CD14-positive monocyte (primary cell): ENCODE results near the gene BEST2. TPM values are rescaled to one million over a fixed set of nuclear protein-coding genes. Genes with fewer than 3 reads are reported as not detected.

Experiments
- DNase-seq, 3 donors: peaks; one replicate each; pipeline ENCODE4 v3.0.0-alpha.2; 2011 to 2022
- H2AFZ ChIP-seq: 2 replicates; pipeline ENCODE4 v1.6.0; 2012; ENCODE audit warnings: mild to moderate bottlenecking, low read depth, low read length, inconsistent platforms; ENCODE audit not compliant: insufficient read depth, poor library complexity, severe bottlenecking
- H3K27ac ChIP-seq, 2 donors: 1 replicate in 1 of 2; 2 replicates in 1 of 2; pipeline ENCODE4 v1.5.1; 2012 to 2013; ENCODE audit warnings: low read length in 2 of 2, control low read depth in 1 of 2, inconsistent platforms in 1 of 2, low read depth in 1 of 2, mild to moderate bottlenecking in 1 of 2
- H3K27me3 ChIP-seq, 2 donors: one replicate each; pipeline versions ENCODE4 v1.6.0 to v1.6.1; 2011 to 2013; ENCODE audit warnings: low read length in 2 of 2; ENCODE audit not compliant: control insufficient read depth in 2 of 2, insufficient read depth in 2 of 2
- H3K36me3 ChIP-seq, 2 donors: replicated peaks in 1 of 2; 1 replicate in 1 of 2; 2 replicates in 1 of 2; pipeline versions ENCODE4 v1.5.1 to v1.6.1; 2012 to 2013; ENCODE audit warnings: low read length in 2 of 2, control low read depth in 1 of 2, inconsistent platforms in 1 of 2, mild to moderate bottlenecking in 1 of 2; ENCODE audit not compliant: insufficient read depth in 2 of 2, control insufficient read depth in 1 of 2
- H3K4me1 ChIP-seq, 2 donors: 1 replicate in 1 of 2; 2 replicates in 1 of 2; pipeline versions ENCODE4 v1.5.1 to v1.6.1; 2012 to 2013; ENCODE audit warnings: low read length in 2 of 2, control low read depth in 1 of 2, inconsistent platforms in 1 of 2, mild to moderate bottlenecking in 1 of 2, moderate library complexity in 1 of 2; ENCODE audit not compliant: insufficient read depth in 2 of 2, control insufficient read depth in 1 of 2
- H3K4me2 ChIP-seq: replicated peaks from 2 replicates; pipeline ENCODE3; 2012; ENCODE audit warnings: low read length, moderate library complexity, mild to moderate bottlenecking; ENCODE audit not compliant: poor library complexity, severe bottlenecking; ENCODE audit errors: extremely low read depth
- H3K4me3 ChIP-seq, 3 experiments: fragments of 200-600 bp in 1 of 3; sonication (generic) in 1 of 3; replicated peaks in 1 of 3; 1 replicate in 2 of 3; 2 replicates in 1 of 3; pipeline ENCODE4 v1.5.1; 2011 to 2013; ENCODE audit warnings: low read length in 3 of 3, mild to moderate bottlenecking in 3 of 3, control low read depth in 2 of 3, low read depth in 2 of 3, inconsistent platforms in 1 of 3, moderate library complexity in 1 of 3
- H3K79me2 ChIP-seq: 2 replicates; pipeline ENCODE4 v1.6.0; 2012; ENCODE audit warnings: mild to moderate bottlenecking, control low read depth, inconsistent platforms, low read length, moderate library complexity; ENCODE audit not compliant: insufficient read depth
- H3K9ac ChIP-seq: 2 replicates; pipeline ENCODE4 v1.6.0; 2017; ENCODE audit warnings: low read length, mild to moderate bottlenecking; ENCODE audit not compliant: insufficient read depth, poor library complexity, severe bottlenecking
- H3K9me3 ChIP-seq, 2 donors: replicated peaks in 1 of 2; 1 replicate in 1 of 2; 2 replicates in 1 of 2; pipeline versions ENCODE4 v1.5.1 to v1.6.1; 2012 to 2013; ENCODE audit warnings: low read length in 2 of 2, control low read depth in 1 of 2; ENCODE audit not compliant: control insufficient read depth in 1 of 2, insufficient read depth in 1 of 2
- H4K20me1 ChIP-seq: 2 replicates; pipeline ENCODE4 v1.6.0; 2012; ENCODE audit warnings: mild to moderate bottlenecking, low read length, control low read depth, moderate library complexity; ENCODE audit not compliant: insufficient read depth
- H3K27ac Mint-ChIP-seq, 7 donors: one replicate each; pipeline ENCODE4 v1.8.0; 2020; ENCODE audit warnings: mild to moderate bottlenecking in 7 of 7, mixed read lengths in 7 of 7, moderate library complexity in 6 of 7, inconsistent platforms in 2 of 7
- H3K27me3 Mint-ChIP-seq, 3 donors: one replicate each; pipeline ENCODE4 v1.8.0; 2021 to 2022; ENCODE audit warnings: low read depth in 3 of 3, mild to moderate bottlenecking in 3 of 3, mixed read lengths in 3 of 3, moderate library complexity in 3 of 3, inconsistent platforms in 1 of 3
- H3K36me3 Mint-ChIP-seq, 2 donors: one replicate each; pipeline ENCODE4 v1.8.0; 2020; ENCODE audit warnings: mixed read lengths in 2 of 2, inconsistent platforms in 1 of 2, mild to moderate bottlenecking in 1 of 2
- H3K4me1 Mint-ChIP-seq: one replicate; pipeline ENCODE4 v1.8.0; 2020; ENCODE audit warnings: mild to moderate bottlenecking, mixed read lengths
- H3K4me3 Mint-ChIP-seq, 2 donors: one replicate each; pipeline ENCODE4 v1.8.0; 2020; ENCODE audit warnings: mild to moderate bottlenecking in 2 of 2, mixed read lengths in 2 of 2, moderate library complexity in 1 of 2
- H3K9me3 Mint-ChIP-seq, 7 donors: one replicate each; pipeline ENCODE4 v1.8.0; 2020 to 2022; ENCODE audit warnings: mixed read lengths in 7 of 7, mild to moderate bottlenecking in 6 of 7, moderate library complexity in 6 of 7, inconsistent platforms in 2 of 7
- CTCF ChIP-seq: fragments of 200-600 bp; IDR thresholded peaks from one replicate; pipeline ENCODE4 v1.8.0; 2022; ENCODE audit warnings: antibody characterized with exemption, mild to moderate bottlenecking
- WGBS: methylation state at CpG from one replicate; pipeline ENCODE4 v1.1.5; 2013; ENCODE audit warnings: missing lambda C conversion rate; ENCODE audit not compliant: insufficient coverage; 5-methylcytosine and 5-hydroxymethylcytosine counted together
- intact Hi-C, 2 donors: fragments of 100-400 bp; cut with micrococcal nuclease; formaldehyde crosslinking; loops; one replicate each; pipeline versions ENCODE4 v1.15.0 to v1.15.1; 2023
- polyA plus RNA-seq, 3 donors: library from polyadenylated mRNA; depleted of rRNA in 1 of 3; unstranded in 2 of 3; stranded (reverse) in 1 of 3; fragments of 300-500 nt in 2 of 3; fragments of >200 nt in 1 of 3; fragmentation: Illumina TruSeq in 2 of 3; gene quantifications; 1 replicate in 2 of 3; 2 replicates in 1 of 3; pipeline ENCODE4 v1.2.3, GENCODE V29; 2012 to 2021

Gene BEST2
- polyA plus RNA-seq, 3 donors: not detected

- TF ChIP-seq CTCF: no peak
- H3K79me2 ChIP-seq: peaks cover 48% of the 10 kb centered on the region
- Mint-ChIP-seq H3K4me3 (peak overlapping the region; percentile 84 to 87), H3K36me3 (peaks cover 2 to 23% of the 10 kb centered on the region in 2 donors), H3K27me3 (peaks cover 0 to 4% (median 2%) of the 10 kb centered on the region in 3 donors), H3K4me1 (peaks cover 31% of the 10 kb centered on the region), H3K9me3 (peaks cover 0 to 9% (median 0%) of the 10 kb centered on the region in 7 donors), H3K27ac (peak overlapping the region; percentile 91 to 100 (median 95))
- peak overlapping the region; percentile 99 for H3K4me2 ChIP-seq
- peaks cover 0 to 1% of the 10 kb centered on the region in 2 donors for H3K27me3 ChIP-seq
- H3K36me3 ChIP-seq: no peaks in the 10 kb centered on the region
- H2AFZ ChIP-seq: no peak overlapping the region
- H3K27ac ChIP-seq: peak overlapping the region; percentile 95 to 100
- H3K9me3 ChIP-seq: no peaks in the 10 kb centered on the region
- H3K4me1 ChIP-seq: peaks cover 35 to 38% of the 10 kb centered on the region in 2 donors
- intact Hi-C loops: loop anchor here (2.0 to 10.0 kb wide), 7 partner anchors 16 to 357 kb away; partner anchors contain the start of genes CALR (in 1 of the 2), IER2 (in 1 of the 2), MAN2B1 (in 1 of the 2) and STX10 (in 1 of the 2)
- 95% methylated on average over 6 of the region's 9 CpGs for WGBS
- H3K4me3 ChIP-seq: peak overlapping the region in 2 of 3 experiments; percentile 86 to 100
- H3K9ac ChIP-seq: peak overlapping the region; percentile 27
- H4K20me1 ChIP-seq: peaks cover 46% of the 10 kb centered on the region
- peak in 1 of 3 donors; percentile 31 for DNase-seq
Measured at GRCh38 chr19:12794971-12795381, 43.4 kb downstream of the BEST2 start.

GRCh38 chr19:12796146-12797071 is 44.8 kb downstream of the BEST2 start:
- Histone ChIP-seq H3K9me3 (no peaks in the 10 kb centered on the region), H4K20me1 (peaks cover 45% of the 10 kb centered on the region), H3K4me2 (peak overlapping the region; percentile 73), H3K4me3 (peak overlapping the region; percentile 6 to 63 (median 31)), H3K9ac (peak overlapping the region; percentile 15), H3K79me2 (peaks cover 38% of the 10 kb centered on the region), H3K36me3 (no peaks in the 10 kb centered on the region), H2AFZ (no peak overlapping the region), H3K27ac (peak overlapping the region; percentile 71 to 82), H3K27me3 (peaks cover 0 to 15% of the 10 kb centered on the region in 2 donors), H3K4me1 (peaks cover 36 to 43% of the 10 kb centered on the region in 2 donors)
- peaks cover 34% of the 10 kb centered on the region for H3K4me1 Mint-ChIP-seq
- peak; percentile 80 to 84 (median 80) for DNase-seq
- H3K9me3 Mint-ChIP-seq: peaks cover 0 to 7% (median 5%) of the 10 kb centered on the region in 7 donors
- peak overlapping the region; percentile 93 to 100 (median 96) for H3K27ac Mint-ChIP-seq
- peaks cover 4 to 16% (median 11%) of the 10 kb centered on the region in 3 donors for H3K27me3 Mint-ChIP-seq
- peak overlapping the region; percentile 79 to 89 for H3K4me3 Mint-ChIP-seq
- peaks cover 5 to 27% of the 10 kb centered on the region in 2 donors for H3K36me3 Mint-ChIP-seq
- peak; percentile 95 for TF ChIP-seq CTCF
- 14% methylated on average over 9 of the region's 18 CpGs for WGBS
- intact Hi-C loops: loop anchor here (1.0 to 10.0 kb wide), 6 partner anchors 19 to 298 kb away; no protein-coding TSS in a partner anchor
